IMR-90 (cell line): ENCODE measurements around the gene NPM1. TPM values are rescaled to one million over a fixed set of nuclear protein-coding genes. Genes with fewer than 3 reads are reported as not detected.

Experiments used
- BHLHE40 ChIP-seq: fragments of 150-350 bp; IDR thresholded peaks from 2 replicates; pipeline ENCODE4 v1.6.1; 2016; ENCODE audit warnings: mild to moderate bottlenecking, low read depth, low read length
- CEBPB ChIP-seq: IDR thresholded peaks from 2 replicates; pipeline ENCODE4 v1.6.1; 2012; ENCODE audit warnings: low read depth, low read length, improper control_type of control experiment
- MAFK ChIP-seq: IDR thresholded peaks from 2 replicates; pipeline ENCODE4 v1.6.1; 2012; ENCODE audit warnings: low read depth, low read length, improper control_type of control experiment
- MAZ ChIP-seq: IDR thresholded peaks from 2 replicates; pipeline ENCODE4 v1.6.1; 2012; ENCODE audit warnings: low read depth, mild to moderate bottlenecking, low read length, improper control_type of control experiment, moderate library complexity, borderline replicate concordance
- polyA plus RNA-seq, 3 experiments: library from polyadenylated mRNA; depleted of rRNA; stranded (reverse); fragments of >200 nt; gene quantifications; 2 replicates each; pipeline ENCODE4 v1.2.3, GENCODE V29; 2012; ENCODE audit warnings: low replicate concordance in 1 of 3
- total RNA-seq: library from RNA; depleted of rRNA; stranded (reverse); fragments of >200 nt; gene quantifications from 2 replicates; pipeline ENCODE4 v1.2.3, GENCODE V29; 2012
- TF ChIP-seq, protein P1 (sequence below): fragments of 150-350 bp; IDR thresholded peaks from 2 replicates; pipeline ENCODE4 v1.6.1; 2017; ENCODE audit warnings: mild to moderate bottlenecking, antibody characterized with exemption, low read length, low read depth

NPM1 gene
- total and polyA plus RNA-seq, 2 of the 4 experiments (the other 2 are of a cell fraction), result 856 to 929 TPM

DNA sequence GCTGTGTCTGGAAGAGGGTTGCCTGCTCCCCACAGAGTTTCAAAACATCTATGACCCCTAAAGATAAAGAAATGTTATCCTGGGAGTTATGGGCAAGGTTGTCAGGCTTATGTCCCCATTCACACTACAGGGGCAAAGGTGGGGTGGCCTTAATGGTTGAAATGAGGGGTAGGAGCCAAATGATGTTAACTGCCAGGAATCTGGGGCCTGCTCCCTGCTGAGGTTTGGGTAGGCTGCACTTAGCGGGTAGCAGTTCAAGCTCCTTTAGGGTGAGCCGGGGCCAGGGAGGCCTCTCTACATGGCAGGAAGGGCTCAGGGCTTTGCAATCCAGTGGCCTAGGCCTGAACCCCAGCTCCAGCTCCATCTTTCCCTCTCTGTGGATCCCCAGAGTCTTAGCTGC, 34.8 kb downstream of the NPM1 start (continued):
- TF ChIP-seq, protein P1, sequence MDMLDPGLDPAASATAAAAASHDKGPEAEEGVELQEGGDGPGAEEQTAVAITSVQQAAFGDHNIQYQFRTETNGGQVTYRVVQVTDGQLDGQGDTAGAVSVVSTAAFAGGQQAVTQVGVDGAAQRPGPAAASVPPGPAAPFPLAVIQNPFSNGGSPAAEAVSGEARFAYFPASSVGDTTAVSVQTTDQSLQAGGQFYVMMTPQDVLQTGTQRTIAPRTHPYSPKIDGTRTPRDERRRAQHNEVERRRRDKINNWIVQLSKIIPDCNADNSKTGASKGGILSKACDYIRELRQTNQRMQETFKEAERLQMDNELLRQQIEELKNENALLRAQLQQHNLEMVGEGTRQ, result no peak
- TF ChIP-seq MAFK, result no peak
- TF ChIP-seq BHLHE40, result no peak
- TF ChIP-seq MAZ, result no peak
- no peak for TF ChIP-seq CEBPB
